KG1 (cell line): ENCODE measurements around the gene OPRD1.
"Not testable (repeated sequence)": the region's sequence is repeated elsewhere in the genome, so short reads cannot be mapped to it uniquely, and the experiment has no call there.

ENCODE experiments used
- DNase-seq: peaks from one replicate; lab custom pipeline; 2025; lab: John Stamatoyannopoulos, UW

Gene OPRD1

DNA sequence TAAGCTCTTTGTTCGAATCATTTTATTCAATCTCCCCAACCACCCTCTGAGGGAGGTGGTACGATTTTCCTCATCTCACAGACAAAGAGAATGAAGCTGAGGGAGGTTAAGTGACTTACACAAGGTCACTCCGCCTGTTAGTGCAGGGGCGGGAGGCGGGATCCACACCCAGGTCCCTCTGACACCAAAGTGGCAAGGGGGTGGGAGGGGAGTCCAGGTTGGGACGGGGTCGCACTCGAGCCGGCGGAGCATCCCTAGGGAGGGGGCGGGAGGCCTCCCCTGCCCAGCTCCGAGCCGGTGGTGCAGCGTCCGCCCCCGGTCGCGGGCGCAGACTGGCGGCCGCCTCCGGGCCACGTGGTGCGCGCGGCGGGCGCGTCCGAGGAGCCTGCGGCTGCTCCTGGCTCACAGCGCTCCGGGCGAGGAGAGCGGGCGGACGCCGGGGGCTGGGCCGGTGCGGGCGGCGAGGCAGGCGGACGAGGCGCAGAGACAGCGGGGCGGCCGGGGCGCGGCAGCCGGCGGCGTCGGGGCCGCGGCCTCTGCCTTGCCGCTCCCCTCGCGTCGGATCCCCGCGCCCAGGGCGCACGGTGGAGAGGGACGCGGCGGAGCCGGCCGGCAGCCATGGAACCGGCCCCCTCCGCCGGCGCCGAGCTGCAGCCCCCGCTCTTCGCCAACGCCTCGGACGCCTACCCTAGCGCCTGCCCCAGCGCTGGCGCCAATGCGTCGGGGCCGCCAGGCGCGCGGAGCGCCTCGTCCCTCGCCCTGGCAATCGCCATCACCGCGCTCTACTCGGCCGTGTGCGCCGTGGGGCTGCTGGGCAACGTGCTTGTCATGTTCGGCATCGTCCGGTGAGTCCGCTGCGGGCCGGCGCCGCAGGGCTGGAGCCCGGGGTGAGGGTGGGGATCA, at the start of gene OPRD1:
Gene OPRD1 (plus strand): TSS at position 405 of the 903 bp plus-strand sequence. CDS start 214 bp downstream, at position 619.
- DNase-seq, result no peak

GRCh38 chr1:28766532-28767183, 45.3 kb upstream of the OPRD1 start:
- DNase-seq, result no peak

DNA sequence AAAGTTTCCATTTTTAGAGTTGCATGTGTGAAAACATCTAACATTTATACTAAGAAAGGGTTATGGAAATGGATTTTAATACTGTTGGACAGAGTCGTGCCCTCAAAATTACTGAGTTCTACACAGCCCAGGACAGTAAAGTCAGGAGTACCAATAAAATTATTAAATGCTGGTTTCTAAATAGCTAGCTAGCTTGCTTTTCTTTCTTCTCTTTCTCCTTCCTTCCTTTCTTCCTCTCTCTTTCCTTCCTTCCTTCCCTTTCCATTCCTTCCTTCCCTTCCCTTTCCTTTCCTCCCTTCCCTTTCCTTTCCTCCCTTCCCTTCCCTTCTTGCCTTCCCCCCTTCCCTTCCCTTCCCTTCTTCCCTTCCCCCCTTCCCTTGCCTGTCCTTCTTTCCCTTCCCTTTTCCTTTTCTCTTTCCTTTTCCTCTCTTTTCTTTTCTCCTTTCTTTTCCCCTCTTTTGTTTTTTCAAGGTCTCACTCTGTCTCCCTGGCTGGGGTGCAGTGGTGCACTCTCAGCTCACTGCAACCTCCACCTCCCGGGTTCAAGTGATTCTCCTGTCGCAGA, 41.3 kb upstream of the OPRD1 start:
- DNase-seq, result no peak

DNA sequence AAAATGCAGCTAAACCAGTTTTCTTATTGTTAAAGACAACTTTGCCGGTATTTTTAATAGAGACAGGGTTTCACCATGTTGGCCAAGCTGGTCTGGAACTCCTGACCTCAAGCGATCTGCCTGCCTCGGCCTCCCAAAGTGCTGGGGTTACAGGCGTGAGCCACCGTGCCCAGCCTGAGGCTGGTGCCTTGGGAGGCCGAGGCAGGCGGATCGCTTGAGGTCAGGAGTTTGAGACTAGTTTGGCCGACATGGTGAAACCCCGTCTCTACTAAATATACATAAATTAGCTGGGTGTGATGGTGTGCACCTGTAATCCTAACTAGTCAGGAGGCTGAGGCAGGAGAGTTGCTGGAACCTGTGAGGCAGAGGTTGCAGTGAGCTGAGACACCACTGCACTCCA, 40.0 kb upstream of the OPRD1 start:
- DNase-seq, result not testable (repeated sequence)

- no peak for DNase-seq
Observed at GRCh38 chr1:28773105-28773504, 38.9 kb upstream of the OPRD1 start.

DNA sequence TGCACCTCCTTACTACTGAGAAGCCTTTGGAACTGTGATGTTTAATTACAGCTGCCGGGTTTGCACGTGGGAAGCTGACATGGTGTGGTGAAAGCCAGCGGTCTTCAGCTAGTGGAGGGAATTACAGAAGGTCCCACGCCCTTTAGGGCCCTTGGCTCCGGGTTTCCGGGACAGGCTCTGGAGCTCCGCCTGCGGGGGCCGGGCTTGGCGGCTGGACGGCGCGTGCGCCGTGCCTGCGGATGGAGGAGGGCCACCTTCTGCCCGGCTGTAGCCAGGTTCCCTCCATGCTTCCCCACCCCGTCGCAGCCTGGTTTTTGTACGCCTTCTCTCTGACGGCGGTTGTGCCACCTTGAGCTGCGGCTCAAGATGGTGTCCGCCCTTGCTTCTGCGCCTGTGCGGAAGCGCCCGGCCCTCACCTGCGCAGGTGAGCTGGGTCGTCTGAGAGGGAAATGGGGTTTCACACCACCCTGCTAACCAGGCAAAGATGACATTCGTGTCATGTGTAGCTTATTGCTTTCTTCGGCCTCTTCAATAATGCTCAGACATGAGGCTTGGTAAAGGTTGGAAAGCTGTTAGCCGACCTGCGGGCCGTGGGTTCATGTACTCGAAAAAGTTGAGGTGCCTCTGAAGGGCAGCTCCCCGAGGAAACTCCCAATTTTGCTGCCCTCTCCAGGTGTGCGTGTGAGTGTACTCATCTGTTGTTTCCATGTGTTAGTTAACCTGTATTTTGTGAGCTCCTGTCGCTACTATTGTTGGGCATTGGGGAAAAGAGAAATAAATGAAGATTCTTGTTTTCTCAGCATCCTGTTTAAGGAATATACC, 36.6 kb upstream of the OPRD1 start:
- DNase-seq, result no peak

GRCh38 chr1:28776341-28776740, 35.6 kb upstream of the OPRD1 start:
- DNase-seq, result no peak

DNA sequence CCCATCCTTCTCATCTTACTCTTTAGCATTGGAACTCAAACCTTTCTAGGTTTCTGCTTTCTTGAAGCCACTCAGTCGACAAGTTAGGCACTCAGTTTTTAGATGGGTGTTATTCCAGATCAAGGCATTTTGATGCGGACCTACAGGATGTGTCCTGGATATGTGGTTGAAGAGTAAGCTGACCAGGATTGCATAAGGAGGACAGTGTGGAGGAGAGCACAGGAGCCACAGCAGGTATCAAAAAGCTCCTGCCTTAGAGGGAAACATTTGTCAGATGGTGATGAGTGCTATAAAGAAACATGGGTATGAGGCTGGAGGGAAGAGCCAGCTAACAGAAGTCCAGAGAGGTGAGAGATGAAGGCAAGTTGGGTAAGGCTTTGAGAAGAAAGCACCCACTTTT, 33.9 kb upstream of the OPRD1 start:
- no peak for DNase-seq

DNA sequence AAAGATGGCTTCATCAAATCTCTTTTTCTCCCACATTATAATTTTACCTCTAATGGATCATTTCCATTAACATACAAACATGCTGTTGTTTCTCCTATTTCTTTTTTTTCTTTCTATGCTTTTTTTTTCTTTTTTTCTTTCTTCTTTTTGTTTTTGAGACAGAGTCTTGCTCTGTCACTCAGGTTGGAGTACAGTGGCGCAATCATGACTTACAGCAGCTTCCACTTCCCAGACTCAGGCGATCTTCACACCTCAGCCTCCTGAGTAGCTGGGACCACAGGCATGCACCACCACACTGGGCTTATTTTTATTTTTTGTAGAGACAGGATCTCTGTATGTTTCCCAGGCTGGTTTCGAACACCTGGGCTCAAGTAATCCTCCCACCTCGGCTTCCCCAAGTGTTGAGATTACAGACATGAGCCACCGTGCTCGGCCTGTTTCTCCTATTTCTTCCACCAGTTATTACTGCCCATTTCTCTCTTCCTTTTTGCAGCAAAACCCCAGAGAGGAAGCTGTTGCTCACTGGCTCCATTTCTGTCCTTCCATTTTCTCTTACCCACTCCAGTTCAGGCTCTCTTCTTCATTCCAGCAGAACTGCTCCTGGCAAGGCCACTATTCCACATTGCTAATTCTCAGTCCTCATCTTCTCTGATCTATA, 32.1 kb upstream of the OPRD1 start:
- no peak for DNase-seq

GRCh38 chr1:28781305-28781704, 30.7 kb upstream of the OPRD1 start:
- no peak for DNase-seq

- DNase-seq, result no peak
Observed at GRCh38 chr1:28782011-28782410, 30.0 kb upstream of the OPRD1 start.

DNA sequence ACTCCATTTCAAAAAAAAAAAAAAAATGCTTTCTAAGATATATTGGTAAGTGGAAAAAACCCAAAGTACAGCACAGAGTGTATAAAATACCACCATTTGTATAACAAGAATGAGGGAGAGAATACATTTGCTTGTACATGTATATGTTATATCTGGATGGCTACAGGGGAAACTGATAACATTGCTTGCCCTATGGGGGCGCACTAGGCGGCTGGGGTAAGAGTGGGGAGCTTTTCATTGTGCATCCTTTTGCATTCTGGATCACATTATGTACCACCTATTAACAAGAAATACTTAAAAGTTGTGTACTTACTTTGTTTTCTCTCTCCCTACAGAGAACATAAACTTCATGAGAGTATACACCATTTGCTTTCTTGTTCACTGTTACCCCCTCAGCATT, 28.6 kb upstream of the OPRD1 start:
- DNase-seq, result no peak

GRCh38 chr1:28789412-28789811, 22.6 kb upstream of the OPRD1 start:
- no peak for DNase-seq

- DNase-seq, result no peak
Observed at GRCh38 chr1:28789816-28790215, 22.2 kb upstream of the OPRD1 start.

DNA sequence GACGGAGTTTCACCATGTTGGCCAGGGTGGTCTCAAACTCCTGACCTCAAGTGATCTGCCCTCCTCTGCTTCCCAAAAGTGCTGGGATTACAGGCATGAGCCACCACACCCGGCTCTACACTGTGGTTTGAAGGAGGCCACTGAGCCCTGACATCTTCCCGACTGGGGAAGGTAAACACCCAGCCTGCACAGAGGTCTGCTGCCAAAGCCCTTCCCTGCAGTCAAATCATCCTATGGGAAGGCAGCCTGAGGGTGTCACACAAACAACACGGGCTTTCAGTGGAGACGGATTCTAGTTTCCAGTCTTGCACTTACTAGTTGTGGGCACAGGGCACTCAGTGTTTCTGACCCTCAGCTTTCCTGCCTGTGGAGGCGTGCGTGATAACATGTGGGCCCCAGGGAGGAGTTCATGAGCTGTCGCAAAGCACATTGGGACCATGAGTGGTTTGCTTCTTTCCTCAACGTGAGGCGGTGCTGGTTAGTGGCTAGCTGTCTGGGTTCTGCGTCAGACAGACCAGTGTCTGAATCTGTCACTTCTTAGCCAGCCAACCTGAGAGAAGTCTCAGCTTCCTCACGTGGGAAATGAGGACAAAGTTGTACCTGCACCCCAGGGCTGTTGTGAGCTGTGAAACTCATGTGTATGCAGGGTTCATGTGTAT, 21.5 kb upstream of the OPRD1 start:
- no peak for DNase-seq

DNA sequence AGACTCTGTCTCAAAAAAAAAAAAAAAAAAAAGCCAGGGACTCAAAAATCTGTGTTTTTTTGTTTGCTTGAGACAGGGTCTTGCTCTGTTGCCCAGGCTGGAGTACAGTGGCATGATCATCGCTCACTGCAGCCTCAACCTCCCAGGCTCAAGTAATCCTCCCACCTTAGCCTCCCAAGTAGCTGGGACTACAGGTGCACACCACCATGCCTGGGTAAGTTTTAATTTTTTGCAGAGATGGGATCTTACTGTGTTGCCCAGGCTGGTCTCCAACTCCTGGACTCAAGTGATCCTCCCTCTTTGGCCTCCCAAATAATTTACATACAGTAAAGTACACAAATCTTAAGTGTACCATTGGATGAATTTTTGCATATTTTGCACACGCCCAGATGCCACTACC, 20.0 kb upstream of the OPRD1 start:
- not testable (repeated sequence) for DNase-seq

DNA sequence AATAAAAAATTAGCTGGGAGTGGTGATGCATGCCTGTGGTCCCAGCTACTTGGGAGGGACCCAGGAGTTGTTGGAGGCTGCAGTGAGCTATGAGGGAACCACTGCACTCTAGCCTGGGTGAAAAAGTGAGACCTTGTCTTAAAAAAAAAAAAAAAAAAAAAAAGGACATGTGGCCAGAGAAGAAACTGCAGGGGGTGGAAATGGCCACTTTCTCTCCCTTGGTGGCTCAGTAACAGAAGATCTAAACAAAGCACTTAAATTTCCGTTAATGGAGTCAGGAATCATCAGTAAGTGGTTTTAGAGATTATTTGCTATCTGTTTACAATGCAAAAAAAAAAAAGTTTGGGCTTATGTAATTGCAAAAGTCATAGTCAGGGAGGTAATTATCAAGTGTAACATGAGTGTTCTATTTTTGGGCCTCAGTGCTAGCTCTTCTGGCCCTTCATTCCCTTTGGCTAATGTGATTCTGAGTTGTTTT, 19.3 kb upstream of the OPRD1 start:
- no peak for DNase-seq

GRCh38 chr1:28794582-28794981, 17.4 kb upstream of the OPRD1 start:
- not testable (repeated sequence) for DNase-seq

DNA sequence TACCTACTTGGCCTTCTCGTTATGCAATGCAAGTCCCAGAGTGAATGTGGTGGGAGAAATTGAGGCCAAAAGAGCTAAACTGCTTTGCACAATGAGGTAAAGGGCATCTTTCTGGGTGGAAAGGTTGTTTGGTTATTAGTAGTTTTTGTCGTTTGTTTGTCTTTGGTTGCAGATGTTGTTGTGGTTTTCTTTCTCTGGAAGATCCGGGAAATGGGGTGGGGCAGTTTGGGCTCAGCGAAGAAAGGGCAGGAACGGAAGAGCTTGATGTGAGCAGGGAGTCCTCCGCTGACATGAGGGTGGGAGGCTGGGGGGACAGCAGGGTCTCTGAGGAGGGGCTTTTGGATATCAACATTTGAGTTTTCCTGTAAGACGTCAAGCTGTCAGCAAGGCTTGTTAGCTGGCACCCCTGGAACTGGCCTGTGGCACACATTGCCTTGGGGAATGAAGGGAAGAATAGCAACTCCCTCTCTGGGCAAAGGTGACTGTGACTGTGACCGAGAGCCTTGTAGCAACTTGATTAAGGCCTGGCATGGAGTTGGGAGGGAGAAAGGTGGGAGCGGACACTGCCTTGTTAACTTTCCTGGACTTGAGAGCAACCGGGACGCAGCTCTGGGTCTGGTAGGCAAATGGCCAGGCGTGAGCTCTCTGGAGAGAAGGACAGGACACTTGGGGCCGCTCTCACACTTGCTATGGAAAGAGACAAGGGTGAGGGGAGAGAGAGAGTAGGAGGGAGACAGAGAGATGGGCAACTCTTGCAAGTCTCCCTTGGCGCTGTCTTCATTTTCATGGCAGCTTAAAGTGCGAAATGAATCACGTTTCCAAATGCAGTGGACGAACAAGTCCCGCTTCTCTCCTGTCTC, 15.4 kb upstream of the OPRD1 start:
- DNase-seq, result no peak

- DNase-seq, result no peak
Observed at GRCh38 chr1:28800324-28800723, 11.6 kb upstream of the OPRD1 start.
